ENCODE data around the gene APLP2.

- TF ChIP-seq CTCF (conservative IDR thresholded peaks at IDR 0.05; ENCODE audit: low read depth, low read length) (no peak), EZH2 (IDR thresholded peaks at IDR 0.05; ENCODE audit: low read length, unreplicated experiment) (no peak), EZH2phosphoT487 (IDR thresholded peaks at IDR 0.05; ENCODE audit: borderline replicate concordance, low read length) (no peak)
Measured at GRCh38 chr11:130118636-130119387, 49.1 kb downstream of the APLP2 start.
